Right ventricle myocardium inferior (tissue), 1 donor: ENCODE measurements around the gene PAX2. TPM values are rescaled to one million over a fixed set of nuclear protein-coding genes. Genes with fewer than 3 reads are reported as not detected.

ENCODE experiments used
- ATAC-seq: fragments of 200-7000 bp; cut with Tn5 transposase; one replicate; pipeline ENCODE4 v1.9.1; 2020; ENCODE audit warnings: mild to moderate bottlenecking, moderate library complexity
- DNase-seq: peaks from one replicate; pipeline ENCODE4 v3.0.0; 2021; ENCODE audit errors: missing footprints
- intact Hi-C: fragments of 100-400 bp; cut with DNase I; formaldehyde crosslinking; loops from one replicate; pipeline ENCODE4 v1.11.0; 2022
- total RNA-seq: library from RNA; stranded (reverse); fragmentation: NEBNext Ultra II Directional; extraction: Animal tissue kit (Norgen Biotek cat#: 25700); gene quantifications from one replicate; pipeline ENCODE4 v1.2.1, GENCODE V29; 2021
- donor health status: DM: no; HTN: yes; CAD: no; lungs with severe emphysema.

PAX2 gene
- total RNA-seq, 1 donor from 2014 or later, result not detected

DNA sequence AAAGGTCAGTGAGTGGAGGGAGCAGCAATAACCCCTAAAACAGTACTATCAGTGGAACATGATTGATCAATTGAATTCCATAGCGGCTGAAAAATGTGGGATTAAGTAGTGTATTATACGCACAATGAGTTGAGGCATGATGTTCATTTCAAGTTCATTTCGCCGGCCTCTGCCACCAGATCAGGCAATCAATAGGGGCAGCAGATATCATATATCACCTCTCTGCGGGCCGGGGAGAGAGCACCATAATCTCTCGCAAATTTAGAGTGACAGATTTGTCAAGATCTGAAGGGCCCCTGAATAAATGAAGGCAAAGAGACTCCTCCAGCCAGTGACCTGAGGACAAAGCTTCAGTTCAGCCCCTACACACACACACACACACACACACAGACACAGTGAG lies 58.5 kb downstream of the PAX2 start:
- DNase-seq (no peak), ATAC-seq (no peak)
- intact Hi-C loops, result no loop called here

- DNase-seq (no peak), ATAC-seq (no peak)
- intact Hi-C loops, result no loop called here
These were observed 60.4 kb downstream of the PAX2 start for GRCh38 chr10:100805543-100806355.

DNA sequence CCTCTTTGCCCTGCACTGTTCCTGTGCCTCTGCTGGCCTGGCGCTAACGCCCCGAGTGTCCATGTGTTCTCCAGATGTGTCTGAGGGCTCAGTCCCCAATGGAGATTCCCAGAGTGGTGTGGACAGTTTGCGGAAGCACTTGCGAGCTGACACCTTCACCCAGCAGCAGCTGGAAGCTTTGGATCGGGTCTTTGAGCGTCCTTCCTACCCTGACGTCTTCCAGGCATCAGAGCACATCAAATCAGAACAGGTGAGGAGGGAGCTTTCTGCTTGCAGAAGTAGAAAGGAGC lies 60.9 kb downstream of the PAX2 start:
- DNase-seq, result no peak
- intact Hi-C loops, result no loop called here
- ATAC-seq, result no peak

DNA sequence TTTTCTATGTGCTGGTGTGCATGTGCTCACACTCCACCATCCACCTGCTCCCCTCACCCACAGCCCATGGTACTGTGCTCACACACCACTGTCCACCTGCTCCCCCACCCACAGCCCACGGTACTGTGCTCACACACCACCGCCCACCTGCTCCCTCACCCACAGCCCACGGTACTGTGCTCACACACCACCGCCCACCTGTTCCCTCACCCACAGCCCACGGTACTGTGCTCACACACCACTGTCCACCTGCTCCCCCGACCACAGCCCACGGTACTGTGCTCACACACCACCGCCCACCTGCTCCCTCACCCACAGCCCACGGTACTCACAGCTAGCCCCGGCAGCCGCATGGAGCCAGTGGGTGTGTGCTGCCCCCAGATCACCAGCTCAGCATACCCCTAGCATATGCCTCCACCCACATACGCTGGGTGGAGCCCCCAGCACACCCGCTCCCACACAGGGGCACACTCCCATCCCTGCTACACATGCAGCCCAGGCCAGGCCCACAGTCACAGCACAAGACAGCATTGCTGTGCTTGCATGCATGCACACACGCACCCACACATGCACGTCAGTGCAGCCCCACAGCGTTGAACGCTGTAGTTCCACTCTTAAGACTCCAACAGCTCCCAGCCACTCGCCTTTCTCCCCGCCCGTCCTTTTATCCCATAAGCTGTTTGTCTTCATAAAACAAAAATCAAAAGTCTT lies 62.0 kb downstream of the PAX2 start:
- DNase-seq (no peak), ATAC-seq (no peak)
- intact Hi-C loops, result no loop called here

- no peak for ATAC-seq
- intact Hi-C loops, result no loop called here
- no peak for DNase-seq
These were observed 63.5 kb downstream of the PAX2 start for GRCh38 chr10:100808876-100809275.

GRCh38 chr10:100810091-100810834 lies 64.9 kb downstream of the PAX2 start:
- ATAC-seq (no peak), DNase-seq (no peak)
- intact Hi-C loops, result no loop called here

GRCh38 chr10:100810835-100811116 lies 65.4 kb downstream of the PAX2 start:
- DNase-seq, result no peak
- no peak for ATAC-seq
- intact Hi-C loops, result no loop called here

DNA sequence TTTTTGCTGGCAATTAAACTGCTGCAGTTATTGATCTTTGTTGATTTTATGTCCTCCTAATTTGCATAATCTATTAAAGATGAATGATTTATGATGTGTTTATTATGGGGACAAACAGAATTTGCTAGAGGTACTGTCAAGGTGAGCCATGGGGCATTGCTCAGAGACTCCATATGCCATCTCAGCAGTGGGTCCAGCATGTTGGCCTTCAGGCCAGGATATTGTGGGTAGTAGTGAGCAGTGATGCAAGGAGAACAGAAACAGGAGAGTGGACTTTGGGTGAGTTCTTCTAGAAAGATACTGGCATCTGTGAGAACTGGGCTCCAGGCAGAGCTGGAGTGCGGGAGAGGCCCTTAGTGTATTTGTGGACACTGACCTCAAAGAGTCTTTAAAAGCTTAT lies 65.9 kb downstream of the PAX2 start:
- DNase-seq (no peak), ATAC-seq (no peak)
- intact Hi-C loops, result no loop called here

GRCh38 chr10:100811752-100812750 lies 66.7 kb downstream of the PAX2 start:
- no peak for DNase-seq
- no peak for ATAC-seq
- intact Hi-C loops, result no loop called here

GRCh38 chr10:100812978-100813377 lies 67.6 kb downstream of the PAX2 start:
- intact Hi-C loops, result no loop called here
- ATAC-seq (no peak), DNase-seq (no peak)

DNA sequence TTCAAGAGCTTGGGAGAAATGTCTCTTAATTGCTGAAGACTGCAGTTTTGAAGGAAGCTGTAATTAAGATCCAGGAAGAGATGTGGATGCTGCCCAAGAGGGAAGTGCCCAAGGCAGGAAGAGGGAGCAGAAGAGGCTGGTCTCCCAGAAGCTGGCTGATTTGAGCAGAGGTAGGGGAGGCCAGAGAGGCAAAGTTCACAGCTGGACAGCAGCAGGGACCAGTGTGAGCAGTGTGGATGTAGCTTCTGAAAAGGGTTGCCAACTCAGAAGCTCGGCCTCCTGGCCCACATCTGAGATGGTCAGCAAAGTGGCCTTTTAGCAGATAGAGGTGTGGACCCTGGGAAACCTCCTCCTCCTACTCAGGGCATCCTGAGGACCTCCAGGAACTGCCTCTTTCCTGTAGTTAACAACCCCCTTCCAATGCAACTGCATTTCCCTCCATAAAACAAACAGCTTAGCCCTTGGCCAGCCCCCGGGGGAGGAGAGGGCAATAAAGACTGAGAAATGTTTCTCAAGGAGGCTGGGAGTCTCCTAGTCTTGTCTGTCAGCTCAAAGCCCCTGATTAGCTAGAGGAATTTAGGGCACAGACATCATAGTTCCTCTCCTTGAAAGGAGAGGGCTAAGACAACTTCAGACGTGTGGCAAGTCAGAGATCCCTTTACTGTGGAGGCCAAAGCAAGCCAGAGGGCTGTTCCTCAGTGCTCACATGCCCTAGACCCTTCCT lies 69.5 kb downstream of the PAX2 start:
- no peak for ATAC-seq
- intact Hi-C loops, result no loop called here

DNA sequence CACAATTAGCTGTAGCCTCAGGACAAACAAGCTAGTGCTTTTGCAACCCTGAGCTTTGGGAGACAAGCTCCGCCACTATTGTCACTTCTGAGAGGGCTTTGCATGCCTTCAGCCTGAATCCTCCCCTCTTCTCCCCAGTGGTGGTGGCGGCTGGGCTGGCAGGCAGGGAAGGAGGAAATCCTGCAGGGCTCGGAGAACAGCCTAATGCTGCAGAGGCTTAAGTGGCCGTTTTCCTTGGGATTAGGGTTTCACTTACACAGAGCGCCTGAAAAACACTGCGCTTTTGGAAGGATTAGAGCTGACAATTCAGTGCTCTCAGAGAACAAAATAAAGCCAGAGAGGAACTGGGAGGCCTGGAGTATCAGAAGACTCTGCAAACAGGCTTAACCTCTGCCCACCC lies 71.3 kb downstream of the PAX2 start:
- ATAC-seq (no peak), DNase-seq (no peak)
- intact Hi-C loops, result no loop called here

More for the DNA sequence above, 69.5 kb downstream of the PAX2 start:
- no peak for DNase-seq

DNA sequence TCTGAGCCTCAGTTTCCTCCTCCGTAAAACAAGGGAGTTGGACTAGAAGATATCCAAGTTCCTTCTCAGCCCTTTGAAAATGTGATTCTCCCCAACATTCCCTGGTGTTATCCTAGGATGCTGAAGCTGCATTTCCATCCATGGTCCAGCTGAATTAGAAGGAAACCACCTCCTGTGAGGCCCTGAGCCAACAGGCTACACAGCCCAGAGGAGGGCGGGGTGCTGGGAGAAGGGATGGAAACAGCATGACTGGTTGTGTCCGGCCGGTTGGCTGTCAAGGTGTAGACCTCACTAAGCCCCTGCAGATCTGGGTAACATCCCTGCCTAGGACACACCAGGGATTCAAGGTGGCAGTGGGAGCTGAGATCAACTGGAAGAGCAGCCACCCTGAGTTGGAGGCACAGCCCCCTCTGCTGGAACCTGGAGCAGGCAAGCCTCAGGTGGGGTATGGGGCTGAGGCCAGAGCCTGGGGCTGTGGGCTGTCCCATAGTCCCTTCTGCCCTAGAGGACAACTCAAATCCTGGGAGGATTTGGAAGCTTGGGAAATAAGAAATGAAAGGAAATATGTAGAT lies 72.0 kb downstream of the PAX2 start:
- intact Hi-C loops, result no loop called here
- DNase-seq (no peak), ATAC-seq (no peak)

DNA sequence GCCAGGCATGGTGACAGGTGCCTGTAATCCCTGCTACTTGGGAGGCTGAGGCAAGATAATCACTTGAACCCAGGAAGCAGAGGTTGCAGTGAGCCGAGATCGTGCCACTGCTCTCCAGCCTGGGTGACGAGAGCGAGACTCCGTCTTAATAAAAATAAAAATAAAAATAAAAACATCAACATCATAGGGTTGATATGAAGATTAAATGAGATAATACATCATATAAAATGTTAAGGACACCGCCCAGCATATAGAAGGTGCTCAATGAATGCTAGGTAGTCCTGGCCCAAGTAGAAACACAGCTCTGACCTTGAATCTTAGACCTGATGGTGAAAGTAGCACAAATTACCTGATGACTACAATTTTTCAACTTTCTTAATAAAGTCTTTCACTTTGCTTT lies 74.0 kb downstream of the PAX2 start:
- intact Hi-C loops, result no loop called here
- ATAC-seq (no peak), DNase-seq (no peak)

GRCh38 chr10:100823194-100823593 lies 77.8 kb downstream of the PAX2 start:
- DNase-seq, result no peak
- intact Hi-C loops, result no loop called here
- ATAC-seq, result no peak

DNA sequence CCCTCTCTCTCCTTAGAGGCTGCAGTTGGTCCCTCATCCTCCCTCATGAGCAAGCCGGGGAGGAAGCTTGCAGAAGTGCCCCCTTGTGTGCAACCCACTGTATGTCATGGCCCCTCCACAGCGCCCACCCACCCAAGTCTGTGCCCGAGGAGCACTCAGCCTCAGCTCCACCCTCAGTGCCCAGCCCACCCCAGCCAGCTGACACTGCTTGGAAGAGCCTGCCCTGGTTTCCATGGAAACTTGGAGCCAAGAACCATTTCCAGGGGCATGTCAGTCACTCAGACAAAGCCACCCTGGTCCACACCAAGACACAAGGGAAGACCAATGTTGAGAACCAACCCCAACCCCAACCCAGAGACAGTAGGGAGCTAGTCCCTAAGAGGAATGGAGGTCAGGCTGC lies 79.5 kb downstream of the PAX2 start:
- intact Hi-C loops, result no loop called here
- ATAC-seq (no peak), DNase-seq (no peak)

- intact Hi-C loops, result no loop called here
- ATAC-seq, result no peak
- DNase-seq, result no peak
These were observed 80.0 kb downstream of the PAX2 start for GRCh38 chr10:100825325-100825875.
